ENCODE results near the gene PRG2.
A peak's percentile ranks its signal among the peaks of the same experiment; 100 is the strongest.

Gene PRG2

GRCh38 chr11:57396744-57397143 lies 6.3 kb upstream of the PRG2 start:
- no peak for DNase-seq (ENCODE audit: low spot score)

- DNase-seq (ENCODE audit: low spot score) = no peak
Measured at GRCh38 chr11:57395905-57396623, 5.6 kb upstream of the PRG2 start.

GRCh38 chr11:57394203-57394965 lies 3.9 kb upstream of the PRG2 start:
- DNase-seq (ENCODE audit: low spot score) = no peak

- DNase-seq (ENCODE audit: low spot score) = no peak
Measured at GRCh38 chr11:57392763-57393105, 2.3 kb upstream of the PRG2 start.

GRCh38 chr11:57392066-57392762 lies 1.8 kb upstream of the PRG2 start:
- DNase-seq (ENCODE audit: low spot score) = no peak

GRCh38 chr11:57391539-57391938 lies 1.1 kb upstream of the PRG2 start:
- DNase-seq (ENCODE audit: low spot score) = no peak

GRCh38 chr11:57391111-57391510 lies 661 bp upstream of the PRG2 start:
- DNase-seq (ENCODE audit: low spot score) = no peak

GRCh38 chr11:57387289-57388030 lies 3.0 kb downstream of the PRG2 start:
- peak; percentile 67 for DNase-seq (ENCODE audit: low spot score)

GRCh38 chr11:57386178-57386940 lies 4.1 kb downstream of the PRG2 start:
- no peak for DNase-seq (ENCODE audit: low spot score)

- no peak for DNase-seq (ENCODE audit: low spot score)
Measured at GRCh38 chr11:57380975-57381374, 9.5 kb downstream of the PRG2 start, which contains the start of gene PRG3. Gene PRG3, minus strand, starts transcription at chr11:57381150. Its CDS starts 442 bp downstream, at chr11:57380708.

GRCh38 chr11:57379732-57380131 lies 10.7 kb downstream of the PRG2 start:
- DNase-seq (ENCODE audit: low spot score) = no peak

- no peak for DNase-seq (ENCODE audit: low spot score)
Measured at GRCh38 chr11:57378186-57378585, 12.3 kb downstream of the PRG2 start.

GRCh38 chr11:57377107-57377506 lies 13.3 kb downstream of the PRG2 start:
- DNase-seq (ENCODE audit: low spot score) = no peak

- no peak for DNase-seq (ENCODE audit: low spot score)
Measured at GRCh38 chr11:57376095-57377090, 14.1 kb downstream of the PRG2 start.

- no peak for DNase-seq (ENCODE audit: low spot score)
Measured at GRCh38 chr11:57375490-57375889, 15.0 kb downstream of the PRG2 start.

- DNase-seq (ENCODE audit: low spot score) = no peak
Measured at GRCh38 chr11:57374966-57375365, 15.5 kb downstream of the PRG2 start.

GRCh38 chr11:57373146-57373545 lies 17.3 kb downstream of the PRG2 start:
- DNase-seq (ENCODE audit: low spot score) = no peak

- no peak for DNase-seq (ENCODE audit: low spot score)
Measured at GRCh38 chr11:57370941-57371340, 19.5 kb downstream of the PRG2 start.

- DNase-seq (ENCODE audit: low spot score) = no peak
Measured at GRCh38 chr11:57370251-57370650, 20.2 kb downstream of the PRG2 start.

GRCh38 chr11:57368845-57369232 lies 21.6 kb downstream of the PRG2 start:
- no peak for DNase-seq (ENCODE audit: low spot score)
